OCI-LY3 (cell line): ENCODE results near the gene PTBP3.

Experiments
- H2AFZ ChIP-seq: fragments of 200-600, 300-600 bp; shearing (Covaris generic); 2 replicates; pipeline ENCODE4 v1.6.0; 2014; ENCODE audit warnings: antibody characterized with exemption, low read depth, low read length
- H3K27ac ChIP-seq: fragments of 200-600, 300-600 bp; sonication (generic); 2 replicates; pipeline ENCODE4 v1.5.1; 2014; ENCODE audit warnings: mild to moderate bottlenecking, low read length, moderate library complexity, mixed read lengths
- H3K27me3 ChIP-seq: fragments of 200-600, 300-600 bp; sonication (generic); 2 replicates; pipeline ENCODE4 v1.6.1; 2014; ENCODE audit warnings: low read depth, low read length, mixed read lengths
- H3K36me3 ChIP-seq: fragments of 200-600, 300-600 bp; sonication (generic); replicated peaks from 2 replicates; pipeline ENCODE3; 2014; ENCODE audit warnings: low read depth, low read length, mixed read lengths
- H3K4me1 ChIP-seq: fragments of 300-600, 200-600 bp; sonication (generic); 2 replicates; pipeline ENCODE4 v1.6.1; 2014; ENCODE audit warnings: low read length, mixed read lengths
- H3K4me2 ChIP-seq: fragments of 200-600, 300-600 bp; sonication (generic); 2 replicates; pipeline ENCODE4 v1.6.1; 2014; ENCODE audit warnings: low read length, mixed read lengths
- H3K4me3 ChIP-seq: fragments of 300-600, 200-600 bp; sonication (generic); 2 replicates; pipeline ENCODE4 v1.5.1; 2014; ENCODE audit warnings: antibody characterized with exemption, mild to moderate bottlenecking, low read length, moderate library complexity
- H3K79me2 ChIP-seq: fragments of 300-600, 200-600 bp; shearing (Covaris generic); 2 replicates; pipeline ENCODE4 v1.6.1; 2014; ENCODE audit warnings: mild to moderate bottlenecking, low read length, mixed read lengths
- H3K9ac ChIP-seq: fragments of 300-600, 200-600 bp; shearing (Covaris generic); 2 replicates; pipeline ENCODE4 v1.6.0; 2014; ENCODE audit warnings: mild to moderate bottlenecking, low read length, moderate library complexity
- H3K9me3 ChIP-seq: fragments of 200-600, 300-600 bp; shearing (Covaris generic); 2 replicates; pipeline ENCODE4 v1.6.1; 2014; ENCODE audit warnings: low read length, mixed read lengths; ENCODE audit not compliant: insufficient read depth
- H4K20me1 ChIP-seq: fragments of 200-600, 300-600 bp; sonication (generic); 2 replicates; pipeline ENCODE4 v1.6.1; 2016; ENCODE audit warnings: low read length, mixed read lengths; ENCODE audit not compliant: insufficient read depth
- CTCF ChIP-seq: fragments of 200-600, 300-600 bp; sonication (generic); IDR thresholded peaks from 2 replicates; pipeline ENCODE4 v1.5.1; 2014; ENCODE audit warnings: antibody characterized with exemption, low read length, low read depth
- EZH2phosphoT487 ChIP-seq: fragments of 200-600 bp; shearing (Covaris generic); IDR thresholded peaks from 2 replicates; pipeline ENCODE4 v1.6.1; 2018; ENCODE audit warnings: antibody characterized with exemption, mixed run types, low read depth

Gene PTBP3

GRCh38 chr9:112226091-112226490 is 107.3 kb downstream of the PTBP3 start:
- H3K4me3 ChIP-seq, result no peak overlapping the region
- H3K36me3 ChIP-seq, result peaks cover 23% of the 10 kb centered on the region
- no peaks in the 10 kb centered on the region for H3K9me3 ChIP-seq
- TF ChIP-seq CTCF (no peak), EZH2phosphoT487 (no peak)
- no peak overlapping the region for H3K9ac ChIP-seq
- no peaks in the 10 kb centered on the region for H3K27me3 ChIP-seq
- no peak overlapping the region for H3K27ac ChIP-seq
- H3K4me2 ChIP-seq, result peak overlapping the region; percentile 31
- H4K20me1 ChIP-seq, result peaks cover 12% of the 10 kb centered on the region; the same call in 1 of the 2 replicates
- H2AFZ ChIP-seq, result no peak overlapping the region
- H3K4me1 ChIP-seq, result peaks cover 25% of the 10 kb centered on the region
- H3K79me2 ChIP-seq, result no peaks in the 10 kb centered on the region

DNA sequence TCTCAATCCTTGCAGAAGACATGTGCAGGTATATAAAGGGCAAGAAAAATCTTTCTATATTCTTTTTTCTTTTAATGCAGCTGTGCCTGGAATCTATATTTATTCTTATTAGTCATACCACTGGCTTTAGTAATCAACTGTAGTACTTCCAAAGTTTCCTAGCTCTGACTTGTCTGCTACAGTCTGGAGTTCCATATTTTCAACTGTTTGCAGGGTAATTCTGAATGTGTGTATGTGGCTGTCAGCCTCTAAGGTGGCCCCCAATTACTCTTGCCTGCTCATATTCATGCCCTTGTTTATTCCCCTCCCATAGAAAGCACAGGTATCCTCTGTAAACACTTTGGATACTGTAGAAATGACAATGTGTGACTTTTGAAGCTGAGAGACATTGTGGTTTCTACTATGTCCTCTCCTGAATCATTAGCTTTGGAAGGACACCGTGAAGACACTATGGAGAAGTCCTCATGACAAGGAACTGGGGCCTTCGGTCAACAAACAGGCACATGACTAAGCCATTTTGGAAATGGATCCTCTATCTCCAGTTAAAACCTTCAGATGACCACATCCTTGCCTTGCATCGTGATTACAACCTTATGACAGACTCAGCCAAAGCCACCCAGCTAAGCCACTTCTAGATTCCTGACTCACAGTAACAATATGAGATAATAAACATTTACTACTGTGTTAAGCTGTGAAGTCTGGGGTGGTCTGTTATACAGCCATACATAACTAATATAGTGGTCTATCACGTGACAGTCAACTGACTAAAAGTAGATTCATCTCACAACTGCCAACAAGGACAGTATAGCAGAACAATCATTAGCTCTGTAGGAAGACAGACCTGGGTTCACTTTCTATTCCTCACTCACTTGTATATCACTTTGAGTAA is 108.8 kb downstream of the PTBP3 start:
- no peak for TF ChIP-seq EZH2phosphoT487
- TF ChIP-seq CTCF, result no peak
- Histone ChIP-seq H3K4me3 (peak overlapping the region; percentile 46), H3K4me1 (peaks cover 25% of the 10 kb centered on the region), H3K9me3 (no peaks in the 10 kb centered on the region), H3K27ac (peak overlapping the region; percentile 6; the same call in 1 of the 2 replicates), H2AFZ (no peak overlapping the region), H3K9ac (no peak overlapping the region), H3K36me3 (peaks cover 23% of the 10 kb centered on the region), H4K20me1 (peaks cover 12% of the 10 kb centered on the region; the same call in 1 of the 2 replicates), H3K4me2 (peak overlapping the region; percentile 59), H3K27me3 (no peaks in the 10 kb centered on the region), H3K79me2 (no peaks in the 10 kb centered on the region)

GRCh38 chr9:112218908-112219307 is 114.5 kb downstream of the PTBP3 start:
- Histone ChIP-seq H3K4me1 (peaks cover 11% of the 10 kb centered on the region), H3K9me3 (no peaks in the 10 kb centered on the region), H2AFZ (no peak overlapping the region), H3K4me2 (peak overlapping the region; percentile 45), H3K9ac (no peak overlapping the region), H3K4me3 (peak overlapping the region; percentile 30), H3K27ac (no peak overlapping the region), H3K36me3 (peaks cover 11% of the 10 kb centered on the region), H3K79me2 (no peaks in the 10 kb centered on the region), H4K20me1 (no peaks in the 10 kb centered on the region), H3K27me3 (no peaks in the 10 kb centered on the region)
- TF ChIP-seq CTCF, result no peak
- TF ChIP-seq EZH2phosphoT487, result no peak

GRCh38 chr9:112212926-112213325 is 120.5 kb downstream of the PTBP3 start:
- no peaks in the 10 kb centered on the region for H3K27me3 ChIP-seq
- H3K4me2 ChIP-seq, result no peak overlapping the region
- no peak overlapping the region for H3K4me3 ChIP-seq
- H3K9me3 ChIP-seq, result peaks cover under 1% of the 10 kb centered on the region; the same call in 1 of the 2 replicates
- H3K9ac ChIP-seq, result no peak overlapping the region
- no peak overlapping the region for H2AFZ ChIP-seq
- H3K27ac ChIP-seq, result no peak overlapping the region
- no peak for TF ChIP-seq EZH2phosphoT487
- H3K36me3 ChIP-seq, result peaks cover 10% of the 10 kb centered on the region
- H4K20me1 ChIP-seq, result no peaks in the 10 kb centered on the region
- H3K4me1 ChIP-seq, result no peaks in the 10 kb centered on the region
- no peaks in the 10 kb centered on the region for H3K79me2 ChIP-seq
